Stimulated activated CD4-positive, alpha-beta T cell treated with anti-CD3 and anti-CD28 coated beads, Interleukin-2, amount 100 ng/mL, for 24 hours (primary cell): ENCODE results near the gene IL17C.

Experiments used
- DNase-seq, 2 donors: peaks; one replicate each; pipeline ENCODE4 v3.0.0-alpha.2; 2020

IL17C gene

GRCh38 chr16:88687254-88687576 is 48.8 kb downstream of the IL17C start:
- no peak for DNase-seq

- DNase-seq = no peak
These were observed 49.3 kb downstream of the IL17C start for GRCh38 chr16:88687676-88688012.

GRCh38 chr16:88688013-88688778 is 49.8 kb downstream of the IL17C start:
- DNase-seq = no peak
